K562 (cell line): ENCODE measurements around the gene ACBD5. TPM values are rescaled to one million over a fixed set of nuclear protein-coding genes. Genes with fewer than 3 reads are reported as not detected.
A peak's percentile ranks its signal among the peaks of the same experiment; 100 is the strongest.

Experiments
- ATF6 ChIP-seq: sonication (generic); formaldehyde crosslinking; IDR thresholded peaks from 2 replicates; pipeline ENCODE4 v1.4.0; 2020; ENCODE audit warnings: mild to moderate bottlenecking, missing genetic modification reagents
- BCOR ChIP-seq: fragments of 450-650 bp; IDR thresholded peaks from 2 replicates; pipeline ENCODE4 v1.6.1; 2016
- CBX8 ChIP-seq: fragments of 200-600 bp; sonication (generic); IDR thresholded peaks from 2 replicates; pipeline ENCODE4 v1.6.1; 2012; ENCODE audit warnings: borderline replicate concordance, mixed run types, low read depth, mild to moderate bottlenecking, moderate library complexity, mixed read lengths, low read length, control low read depth, inconsistent platforms; ENCODE audit not compliant: poor library complexity, severe bottlenecking; ENCODE audit errors: extremely low read depth
- HCFC1 ChIP-seq: IDR thresholded peaks from 2 replicates; pipeline ENCODE4 v1.6.1; 2012; ENCODE audit warnings: low read depth, low read length, improper control_type of control experiment
- HMG20A ChIP-seq: fragments of 450-650 bp; formaldehyde crosslinking; conservative IDR thresholded peaks from 2 replicates; pipeline ENCODE4 v1.4.0; 2020; ENCODE audit warnings: mild to moderate bottlenecking, mixed read lengths
- LCOR ChIP-seq: sonication (generic); formaldehyde crosslinking; IDR thresholded peaks from 2 replicates; pipeline ENCODE4 v1.8.0; 2022; ENCODE audit warnings: mild to moderate bottlenecking, missing genetic modification reagents
- NEUROD1 ChIP-seq: fragments of 150-350 bp; IDR thresholded peaks from 2 replicates; pipeline ENCODE4 v1.6.1; 2014; ENCODE audit warnings: borderline replicate concordance, low read length, low read depth; ENCODE audit not compliant: partially characterized antibody
- RBFOX2 ChIP-seq: fragments of 200-400 bp; formaldehyde crosslinking; IDR thresholded peaks from 2 replicates; pipeline ENCODE4 v1.6.1; 2017; ENCODE audit warnings: low read depth, mild to moderate bottlenecking, low read length, moderate library complexity
- ZNF589 ChIP-seq: fragments of 200-800 bp; sonication (Bioruptor generic); IDR thresholded peaks from 2 replicates; pipeline ENCODE4 v1.6.1; 2016; ENCODE audit warnings: low read depth, missing genetic modification characterization, missing compliant biosample characterization
- ZNF740 ChIP-seq, 3 experiments: fragments of 200-800 bp in 1 of 3; sonication (Bioruptor generic) in 1 of 3; sonication (generic) in 1 of 3; formaldehyde crosslinking in 1 of 3; IDR thresholded peaks; 2 replicates each; pipeline versions ENCODE4 v1.6.1 to v1.8.0; 2016 to 2022; ENCODE audit warnings: mild to moderate bottlenecking in 2 of 3, missing compliant biosample characterization in 2 of 3, missing genetic modification characterization in 2 of 3, missing genetic modification reagents in 1 of 3
- polyA plus RNA-seq, 8 experiments: library from polyadenylated mRNA; depleted of rRNA in 4 of 8; stranded (reverse) in 5 of 8; unstranded in 3 of 8; fragments of >200 nt; fragmentation: Nextera tagmentation in 2 of 8; fragmentation: Illumina TruSeq in 1 of 8; extraction: Ambion mirVana in 2 of 8; extraction: Trizol in 1 of 8; gene quantifications; 2 replicates each; pipeline versions ENCODE4 v1.2.1 to v1.2.3, GENCODE V29; 2011 to 2014; ENCODE audit warnings: inconsistent platforms in 1 of 8, missing spikeins in 1 of 8
- total RNA-seq, 7 experiments: library from RNA; depleted of rRNA in 6 of 7; stranded (reverse); fragments of >200 nt in 6 of 7; fragmentation: Illumina TruSeq in 2 of 7; extraction: Trizol in 2 of 7; gene quantifications; 2 replicates each; pipeline versions ENCODE4 v1.2.1 to v1.2.3, GENCODE V29; 2011 to 2021; ENCODE audit warnings: low replicate concordance in 1 of 7
- TF ChIP-seq, protein P1 (sequence below), 2 experiments: fragments of 450-650 bp; IDR thresholded peaks; 2 replicates each; pipeline ENCODE4 v1.6.1; 2018; ENCODE audit warnings: mild to moderate bottlenecking in 2 of 2, low read depth in 1 of 2; ENCODE audit not compliant: partially characterized antibody in 2 of 2
- TF ChIP-seq, protein P2 (sequence below): fragments of 450-650 bp; formaldehyde crosslinking; IDR thresholded peaks from 2 replicates; pipeline ENCODE4 v1.4.0; 2020; ENCODE audit warnings: mild to moderate bottlenecking, moderate library complexity
- TF ChIP-seq, protein P3 (sequence below): sonication (generic); formaldehyde crosslinking; IDR thresholded peaks from 2 replicates; pipeline ENCODE4 v1.8.1; 2023; ENCODE audit warnings: mild to moderate bottlenecking, missing genetic modification reagents, moderate library complexity

ACBD5 gene
- total and polyA plus RNA-seq, 9 of the 15 experiments (the other 6 are each of a cell fraction or from before 2014, with no cell fraction given), result 1.5 to 10.3 (median 7.8) TPM

DNA sequence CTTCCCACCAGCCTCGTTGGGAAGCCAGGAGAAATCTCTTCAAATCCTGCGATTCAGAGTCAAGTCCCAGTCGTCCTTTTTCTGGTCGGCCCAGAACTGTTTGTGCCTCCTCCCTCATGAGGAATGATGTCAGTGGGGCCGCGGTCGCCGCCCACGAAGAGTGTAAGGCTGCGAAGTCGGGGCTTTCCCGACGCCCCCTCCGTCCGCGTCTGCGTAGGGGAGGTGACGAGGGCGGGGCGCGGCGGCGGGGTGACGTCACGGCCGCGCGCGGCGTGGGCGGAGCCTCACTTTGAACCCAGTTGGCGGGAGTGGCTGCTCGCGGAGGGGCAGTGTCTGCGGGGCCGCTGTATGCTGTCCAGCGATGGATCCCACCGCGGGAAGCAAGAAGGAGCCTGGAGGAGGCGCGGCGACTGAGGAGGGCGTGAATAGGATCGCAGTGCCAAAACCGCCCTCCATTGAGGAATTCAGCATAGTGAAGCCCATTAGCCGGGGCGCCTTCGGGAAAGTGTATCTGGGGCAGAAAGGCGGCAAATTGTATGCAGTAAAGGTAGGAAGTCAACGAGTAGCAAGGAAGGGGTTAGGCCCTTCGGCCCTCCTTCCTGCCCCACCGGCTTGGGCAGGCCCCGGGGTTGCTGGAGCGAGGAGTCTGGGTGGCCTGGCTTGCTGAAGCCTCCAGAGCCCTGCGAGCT, 85.4 kb downstream of the ACBD5 start, which contains the start of gene MASTL (continued):
- TF ChIP-seq HMG20A (no peak), NEUROD1 (peak; percentile 14), ZNF740 (CRISPR knock-in tag; IDR thresholded peaks at IDR 0.05) (0 out of 2 replicates have a peak, but pooled peaks have one; percentile 41), ZNF740 (tag; IDR thresholded peaks at IDR 0.05) (no peak), BCOR (no peak), ZNF589 (CRISPR knock-in tag) (no peak), RBFOX2 (peak; percentile 98), LCOR (CRISPR knock-in tag) (peak; percentile 70; the same call in 1 of the 2 replicates), HCFC1 (0 out of 2 replicates have a peak, but pooled peaks have one; percentile 41), CBX8 (no peak), ATF6 (CRISPR knock-in tag) (no peak)
- TF ChIP-seq, protein P1, sequence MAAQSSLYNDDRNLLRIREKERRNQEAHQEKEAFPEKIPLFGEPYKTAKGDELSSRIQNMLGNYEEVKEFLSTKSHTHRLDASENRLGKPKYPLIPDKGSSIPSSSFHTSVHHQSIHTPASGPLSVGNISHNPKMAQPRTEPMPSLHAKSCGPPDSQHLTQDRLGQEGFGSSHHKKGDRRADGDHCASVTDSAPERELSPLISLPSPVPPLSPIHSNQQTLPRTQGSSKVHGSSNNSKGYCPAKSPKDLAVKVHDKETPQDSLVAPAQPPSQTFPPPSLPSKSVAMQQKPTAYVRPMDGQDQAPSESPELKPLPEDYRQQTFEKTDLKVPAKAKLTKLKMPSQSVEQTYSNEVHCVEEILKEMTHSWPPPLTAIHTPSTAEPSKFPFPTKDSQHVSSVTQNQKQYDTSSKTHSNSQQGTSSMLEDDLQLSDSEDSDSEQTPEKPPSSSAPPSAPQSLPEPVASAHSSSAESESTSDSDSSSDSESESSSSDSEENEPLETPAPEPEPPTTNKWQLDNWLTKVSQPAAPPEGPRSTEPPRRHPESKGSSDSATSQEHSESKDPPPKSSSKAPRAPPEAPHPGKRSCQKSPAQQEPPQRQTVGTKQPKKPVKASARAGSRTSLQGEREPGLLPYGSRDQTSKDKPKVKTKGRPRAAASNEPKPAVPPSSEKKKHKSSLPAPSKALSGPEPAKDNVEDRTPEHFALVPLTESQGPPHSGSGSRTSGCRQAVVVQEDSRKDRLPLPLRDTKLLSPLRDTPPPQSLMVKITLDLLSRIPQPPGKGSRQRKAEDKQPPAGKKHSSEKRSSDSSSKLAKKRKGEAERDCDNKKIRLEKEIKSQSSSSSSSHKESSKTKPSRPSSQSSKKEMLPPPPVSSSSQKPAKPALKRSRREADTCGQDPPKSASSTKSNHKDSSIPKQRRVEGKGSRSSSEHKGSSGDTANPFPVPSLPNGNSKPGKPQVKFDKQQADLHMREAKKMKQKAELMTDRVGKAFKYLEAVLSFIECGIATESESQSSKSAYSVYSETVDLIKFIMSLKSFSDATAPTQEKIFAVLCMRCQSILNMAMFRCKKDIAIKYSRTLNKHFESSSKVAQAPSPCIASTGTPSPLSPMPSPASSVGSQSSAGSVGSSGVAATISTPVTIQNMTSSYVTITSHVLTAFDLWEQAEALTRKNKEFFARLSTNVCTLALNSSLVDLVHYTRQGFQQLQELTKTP (IDR thresholded peaks at IDR 0.05; ENCODE audit: low read depth in 1 of 2, partially characterized antibody in 2 of 2), result no peak
- TF ChIP-seq, protein P2, sequence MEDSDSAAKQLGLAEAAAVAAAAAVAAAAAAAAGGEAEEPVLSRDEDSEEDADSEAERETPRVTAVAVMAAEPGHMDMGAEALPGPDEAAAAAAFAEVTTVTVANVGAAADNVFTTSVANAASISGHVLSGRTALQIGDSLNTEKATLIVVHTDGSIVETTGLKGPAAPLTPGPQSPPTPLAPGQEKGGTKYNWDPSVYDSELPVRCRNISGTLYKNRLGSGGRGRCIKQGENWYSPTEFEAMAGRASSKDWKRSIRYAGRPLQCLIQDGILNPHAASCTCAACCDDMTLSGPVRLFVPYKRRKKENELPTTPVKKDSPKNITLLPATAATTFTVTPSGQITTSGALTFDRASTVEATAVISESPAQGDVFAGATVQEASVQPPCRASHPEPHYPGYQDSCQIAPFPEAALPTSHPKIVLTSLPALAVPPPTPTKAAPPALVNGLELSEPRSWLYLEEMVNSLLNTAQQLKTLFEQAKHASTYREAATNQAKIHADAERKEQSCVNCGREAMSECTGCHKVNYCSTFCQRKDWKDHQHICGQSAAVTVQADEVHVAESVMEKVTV (CRISPR knock-in tag), result no peak
- TF ChIP-seq, protein P3, sequence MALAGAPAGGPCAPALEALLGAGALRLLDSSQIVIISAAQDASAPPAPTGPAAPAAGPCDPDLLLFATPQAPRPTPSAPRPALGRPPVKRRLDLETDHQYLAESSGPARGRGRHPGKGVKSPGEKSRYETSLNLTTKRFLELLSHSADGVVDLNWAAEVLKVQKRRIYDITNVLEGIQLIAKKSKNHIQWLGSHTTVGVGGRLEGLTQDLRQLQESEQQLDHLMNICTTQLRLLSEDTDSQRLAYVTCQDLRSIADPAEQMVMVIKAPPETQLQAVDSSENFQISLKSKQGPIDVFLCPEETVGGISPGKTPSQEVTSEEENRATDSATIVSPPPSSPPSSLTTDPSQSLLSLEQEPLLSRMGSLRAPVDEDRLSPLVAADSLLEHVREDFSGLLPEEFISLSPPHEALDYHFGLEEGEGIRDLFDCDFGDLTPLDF (CRISPR knock-in tag), result peak; percentile 91; the same call in 1 of the 2 replicates
